Measurements from ENCODE around the gene PCNT.

The PCNT gene

GRCh38 chr21:46486481-46487126 lies 162.6 kb downstream of the PCNT start:
- DNase-seq: no peak

GRCh38 chr21:46489162-46489663 lies 165.3 kb downstream of the PCNT start:
- DNase-seq: no peak

- no peak for DNase-seq
These were observed 165.8 kb downstream of the PCNT start for GRCh38 chr21:46489800-46490199.

GRCh38 chr21:46491553-46491952 lies 167.6 kb downstream of the PCNT start:
- DNase-seq: no peak

- no peak for DNase-seq
These were observed 168.9 kb downstream of the PCNT start for GRCh38 chr21:46492851-46493250.

GRCh38 chr21:46493828-46494227 lies 169.9 kb downstream of the PCNT start:
- DNase-seq: no peak

All from MV-4-11 (cell line).